C4-2B (cell line): ENCODE results near the gene WBP2.

Source experiments
- CTCF ChIP-seq: fragments of 450-650 bp; conservative IDR thresholded peaks from 2 replicates; pipeline ENCODE4 v1.5.1; 2017; ENCODE audit warnings: mild to moderate bottlenecking
- ZFX ChIP-seq: fragments of 450-650 bp; IDR thresholded peaks from 2 replicates; pipeline ENCODE4 v1.6.1; 2017

- no peak for TF ChIP-seq CTCF
- TF ChIP-seq ZFX = no peak
Observed at GRCh38 chr17:75828076-75828400, 27.1 kb downstream of the WBP2 start.
